H9 (cell line): Measurements from ENCODE around the gene GAREM1. TPM values are rescaled to one million over a fixed set of nuclear protein-coding genes. Genes with fewer than 3 reads are reported as not detected.

ENCODE experiments used
- DNase-seq: peaks from one replicate; pipeline ENCODE4 v3.0.0-alpha.2; 2017
- H2AFZ ChIP-seq: one replicate; pipeline ENCODE4 v1.6.1; 2013; ENCODE audit warnings: mild to moderate bottlenecking, low read length, control low read depth, moderate library complexity
- H2AK5ac ChIP-seq: 2 replicates; pipeline ENCODE4 v1.6.1; 2013; ENCODE audit warnings: low read length, control low read depth, mixed read lengths; ENCODE audit not compliant: insufficient read length
- H2BK120ac ChIP-seq: one replicate; pipeline ENCODE4 v1.6.1; 2013; ENCODE audit warnings: low read depth, mild to moderate bottlenecking, low read length, control low read depth, inconsistent platforms; ENCODE audit not compliant: poor library complexity, severe bottlenecking
- H2BK12ac ChIP-seq: 2 replicates; pipeline ENCODE4 v1.6.1; 2013; ENCODE audit warnings: low read length, control low read depth, mixed read lengths, low read depth; ENCODE audit not compliant: insufficient read length
- H2BK15ac ChIP-seq: 2 replicates; pipeline ENCODE4 v1.6.1; 2013; ENCODE audit warnings: low read depth, low read length, control low read depth
- H2BK20ac ChIP-seq: one replicate; pipeline ENCODE4 v1.6.1; 2013; ENCODE audit warnings: low read depth, mild to moderate bottlenecking, low read length, control low read depth, inconsistent platforms; ENCODE audit not compliant: poor library complexity, severe bottlenecking
- H2BK5ac ChIP-seq: 2 replicates; pipeline ENCODE4 v1.6.1; 2013; ENCODE audit warnings: low read length, control low read depth, mixed read lengths; ENCODE audit not compliant: insufficient read length
- H3K14ac ChIP-seq: 2 replicates; pipeline ENCODE4 v1.6.1; 2013; ENCODE audit warnings: low read length, control low read depth; ENCODE audit not compliant: insufficient read depth
- H3K18ac ChIP-seq: 2 replicates; pipeline ENCODE4 v1.6.1; 2013; ENCODE audit warnings: low read depth, mild to moderate bottlenecking, mixed read lengths, low read length, control low read depth; ENCODE audit not compliant: insufficient read length
- H3K23ac ChIP-seq: 2 replicates; pipeline ENCODE4 v1.6.1; 2013; ENCODE audit warnings: low read length, control low read depth, mixed read lengths, low read depth; ENCODE audit not compliant: insufficient read length
- H3K23me2 ChIP-seq: 2 replicates; pipeline ENCODE4 v1.6.1; 2013; ENCODE audit warnings: low read depth, mild to moderate bottlenecking, mixed read lengths, low read length, control low read depth; ENCODE audit not compliant: insufficient read length, poor library complexity, severe bottlenecking
- H3K27ac ChIP-seq: 2 replicates; pipeline ENCODE4 v1.5.1; 2013; ENCODE audit warnings: low read length, control low read depth, mixed read lengths, low read depth; ENCODE audit not compliant: insufficient read length
- H3K27me3 ChIP-seq: 2 replicates; pipeline ENCODE4 v1.6.1; 2013; ENCODE audit warnings: low read length, control low read depth, inconsistent platforms; ENCODE audit not compliant: insufficient read depth
- H3K4ac ChIP-seq: 2 replicates; pipeline ENCODE4 v1.6.1; 2013; ENCODE audit warnings: low read depth, mild to moderate bottlenecking, control low read depth, inconsistent platforms, low read length, moderate library complexity
- H3K4me1 ChIP-seq: 2 replicates; pipeline ENCODE4 v1.6.1; 2013; ENCODE audit warnings: low read length, control low read depth, inconsistent platforms; ENCODE audit not compliant: insufficient read depth
- H3K4me2 ChIP-seq: 2 replicates; pipeline ENCODE4 v1.6.1; 2013; ENCODE audit warnings: low read length, control low read depth, mixed read lengths; ENCODE audit not compliant: insufficient read length, insufficient read depth
- H3K56ac ChIP-seq: 2 replicates; pipeline ENCODE4 v1.6.1; 2013; ENCODE audit warnings: low read depth, mild to moderate bottlenecking, mixed read lengths, low read length, control low read depth; ENCODE audit not compliant: insufficient read length
- H3K79me1 ChIP-seq: 2 replicates; pipeline ENCODE4 v1.6.1; 2013; ENCODE audit warnings: low read depth, mild to moderate bottlenecking, moderate library complexity, low read length, control low read depth, inconsistent platforms; ENCODE audit not compliant: insufficient read depth, poor library complexity, severe bottlenecking
- H3K79me2 ChIP-seq: 2 replicates; pipeline ENCODE4 v1.6.1; 2013; ENCODE audit warnings: low read length, control low read depth, inconsistent platforms; ENCODE audit not compliant: insufficient read depth
- H3K9ac ChIP-seq: 2 replicates; pipeline ENCODE4 v1.6.1; 2013; ENCODE audit warnings: low read length, control low read depth, mixed read lengths; ENCODE audit not compliant: insufficient read length; ENCODE audit errors: extremely low read depth
- H3K9me3 ChIP-seq: one replicate; pipeline ENCODE4 v1.6.1; 2013; ENCODE audit warnings: low read depth, low read length, inconsistent platforms; ENCODE audit not compliant: control insufficient read depth
- H3T11ph ChIP-seq: one replicate; pipeline ENCODE4 v1.6.1; 2013; ENCODE audit warnings: mild to moderate bottlenecking, low read length, control low read depth, inconsistent platforms
- H4K20me1 ChIP-seq: one replicate; pipeline ENCODE4 v1.6.1; 2013; ENCODE audit not compliant: control insufficient read depth, insufficient read length, insufficient read depth
- H4K5ac ChIP-seq: 2 replicates; pipeline ENCODE4 v1.6.1; 2013; ENCODE audit warnings: low read depth, mild to moderate bottlenecking, mixed read lengths, low read length, control low read depth; ENCODE audit not compliant: insufficient read length
- H4K8ac ChIP-seq: replicated peaks from 2 replicates; pipeline ENCODE4 v1.6.1; 2013; ENCODE audit warnings: low read length, control low read depth, mixed read lengths, low read depth; ENCODE audit not compliant: insufficient read length
- H4K91ac ChIP-seq: 2 replicates; pipeline ENCODE4 v1.6.1; 2013; ENCODE audit warnings: low read depth, mild to moderate bottlenecking, moderate library complexity, mixed read lengths, low read length, control low read depth; ENCODE audit not compliant: insufficient read length
- H3K27ac Mint-ChIP-seq, 3 experiments: 2 replicates in 2 of 3; 3 replicates in 1 of 3; pipeline ENCODE4 v1.8.0; 2020 to 2021; ENCODE audit warnings: mixed read lengths in 3 of 3, mild to moderate bottlenecking in 1 of 3, moderate library complexity in 1 of 3
- H3K27me3 Mint-ChIP-seq: 2 replicates; pipeline ENCODE4 v1.8.0; 2021; ENCODE audit warnings: low read depth, mild to moderate bottlenecking, moderate library complexity, mixed read lengths
- H3K36me3 Mint-ChIP-seq, 3 experiments: 2 replicates in 2 of 3; 3 replicates in 1 of 3; pipeline ENCODE4 v1.8.0; 2020 to 2021; ENCODE audit warnings: low read depth in 3 of 3, mixed read lengths in 3 of 3; ENCODE audit not compliant: insufficient read depth in 1 of 3
- H3K4me1 Mint-ChIP-seq, 2 experiments: 2 replicates each; pipeline ENCODE4 v1.8.0; 2020; ENCODE audit warnings: mixed read lengths in 2 of 2
- H3K4me3 Mint-ChIP-seq, 2 experiments: 2 replicates in 1 of 2; 3 replicates in 1 of 2; pipeline ENCODE4 v1.8.0; 2020 to 2021; ENCODE audit warnings: mild to moderate bottlenecking in 2 of 2, mixed read lengths in 2 of 2, moderate library complexity in 1 of 2
- H3K9me3 Mint-ChIP-seq, 2 experiments: 2 replicates in 1 of 2; 3 replicates in 1 of 2; pipeline ENCODE4 v1.8.0; 2020; ENCODE audit warnings: mild to moderate bottlenecking in 2 of 2, mixed read lengths in 2 of 2, moderate library complexity in 1 of 2
- WGBS: extraction: QIAGEN DNeasy Blood & Tissue Kit; methylation state at CpG from one replicate; pipeline ENCODE4 v1.1.7; 2013; ENCODE audit warnings: missing lambda C conversion rate, low lambda C conversion rate, mixed read lengths; ENCODE audit not compliant: insufficient read length; ENCODE audit errors: extremely low coverage; 5-methylcytosine and 5-hydroxymethylcytosine counted together
- total RNA-seq: library from RNA; stranded (reverse); gene quantifications from 2 replicates; pipeline ENCODE4 v1.2.1, GENCODE V29; 2021
- TF ChIP-seq, protein P1 (sequence below): fragments of 200-600 bp; sonication (generic); conservative IDR thresholded peaks from 3 replicates; pipeline ENCODE4 v1.8.0; 2021; ENCODE audit warnings: antibody characterized with exemption, mild to moderate bottlenecking

The GAREM1 gene
- total RNA-seq, 1 experiment from 2014 or later: 4.4 TPM

GRCh38 chr18:32280188-32280783 lies 190.4 kb downstream of the GAREM1 start:
- Histone ChIP-seq H3K27me3 (no peaks in the 10 kb centered on the region), H3K9ac (no peak overlapping the region), H3K27ac (no peak overlapping the region), H3K14ac (no peak overlapping the region), H2AFZ (no peak overlapping the region), H3K4me2 (no peak overlapping the region), H2BK20ac (no peak overlapping the region), H3K79me2 (no peaks in the 10 kb centered on the region), H3K4me1 (no peaks in the 10 kb centered on the region; the same call in 1 of the 2 replicates), H3K9me3 (no peaks in the 10 kb centered on the region), H4K8ac (no peak overlapping the region), H2BK12ac (no peak overlapping the region), H4K91ac (no peak overlapping the region), H4K5ac (no peak overlapping the region), H3K4ac (no peak overlapping the region), H3K79me1 (no peaks in the 10 kb centered on the region), H3K23me2 (no peaks in the 10 kb centered on the region), H3T11ph (no peak overlapping the region), H2BK120ac (no peak overlapping the region), H4K20me1 (no peaks in the 10 kb centered on the region), H2AK5ac (no peak overlapping the region), H3K23ac (no peak overlapping the region), H2BK15ac (no peak overlapping the region), H3K18ac (no peak overlapping the region), H3K56ac (no peak overlapping the region), H2BK5ac (no peak overlapping the region)
- no CpG with 5 or more reads among the region's 4 CpGs for whole genome bisulfite sequencing
- peaks cover 12 to 28% of the 10 kb centered on the region in 2 experiments; a peak in 2 of 4 replicates for H3K4me1 Mint-ChIP-seq
- TF ChIP-seq, protein P1, sequence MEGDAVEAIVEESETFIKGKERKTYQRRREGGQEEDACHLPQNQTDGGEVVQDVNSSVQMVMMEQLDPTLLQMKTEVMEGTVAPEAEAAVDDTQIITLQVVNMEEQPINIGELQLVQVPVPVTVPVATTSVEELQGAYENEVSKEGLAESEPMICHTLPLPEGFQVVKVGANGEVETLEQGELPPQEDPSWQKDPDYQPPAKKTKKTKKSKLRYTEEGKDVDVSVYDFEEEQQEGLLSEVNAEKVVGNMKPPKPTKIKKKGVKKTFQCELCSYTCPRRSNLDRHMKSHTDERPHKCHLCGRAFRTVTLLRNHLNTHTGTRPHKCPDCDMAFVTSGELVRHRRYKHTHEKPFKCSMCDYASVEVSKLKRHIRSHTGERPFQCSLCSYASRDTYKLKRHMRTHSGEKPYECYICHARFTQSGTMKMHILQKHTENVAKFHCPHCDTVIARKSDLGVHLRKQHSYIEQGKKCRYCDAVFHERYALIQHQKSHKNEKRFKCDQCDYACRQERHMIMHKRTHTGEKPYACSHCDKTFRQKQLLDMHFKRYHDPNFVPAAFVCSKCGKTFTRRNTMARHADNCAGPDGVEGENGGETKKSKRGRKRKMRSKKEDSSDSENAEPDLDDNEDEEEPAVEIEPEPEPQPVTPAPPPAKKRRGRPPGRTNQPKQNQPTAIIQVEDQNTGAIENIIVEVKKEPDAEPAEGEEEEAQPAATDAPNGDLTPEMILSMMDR: no peak
- H3K9me3 Mint-ChIP-seq: peaks cover 2 to 7% of the 10 kb centered on the region in 2 experiments; a peak in 3 of 5 replicates
- no peak for DNase-seq
- H3K4me3 Mint-ChIP-seq: no peak overlapping the region
- peaks cover 0 to 9% (median 2%) of the 10 kb centered on the region in 3 experiments; a peak in 5 of 7 replicates for H3K36me3 Mint-ChIP-seq
- no peak overlapping the region for H3K27ac Mint-ChIP-seq
- H3K27me3 Mint-ChIP-seq: no peaks in the 10 kb centered on the region
